ENCODE results near the gene CD300A.

Gene CD300A

DNA sequence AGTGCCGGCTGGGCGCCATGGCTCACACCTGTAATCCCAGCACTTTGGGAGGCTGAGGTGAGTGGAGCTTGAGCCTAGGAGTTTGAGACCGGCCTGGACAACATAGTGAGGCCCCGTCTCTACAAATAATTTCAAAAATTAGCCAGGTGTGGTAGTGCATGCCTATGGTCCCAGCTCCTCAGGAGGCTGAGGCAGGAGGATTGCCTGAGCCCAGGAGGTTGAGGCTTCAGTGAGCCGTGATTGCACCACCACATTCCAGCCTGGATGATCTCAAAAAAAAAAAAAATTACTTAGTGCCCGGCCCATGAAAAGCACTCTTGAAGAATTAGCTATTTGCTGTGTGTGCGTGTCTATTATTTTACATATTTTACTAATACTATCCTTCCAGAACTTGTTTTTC, 24.9 kb upstream of the CD300A start:
- no peak overlapping the region for H3K4me3 ChIP-seq (ENCODE audit: low read depth, low read length)
- DNase-seq (ENCODE audit: low read depth): no peak

DNA sequence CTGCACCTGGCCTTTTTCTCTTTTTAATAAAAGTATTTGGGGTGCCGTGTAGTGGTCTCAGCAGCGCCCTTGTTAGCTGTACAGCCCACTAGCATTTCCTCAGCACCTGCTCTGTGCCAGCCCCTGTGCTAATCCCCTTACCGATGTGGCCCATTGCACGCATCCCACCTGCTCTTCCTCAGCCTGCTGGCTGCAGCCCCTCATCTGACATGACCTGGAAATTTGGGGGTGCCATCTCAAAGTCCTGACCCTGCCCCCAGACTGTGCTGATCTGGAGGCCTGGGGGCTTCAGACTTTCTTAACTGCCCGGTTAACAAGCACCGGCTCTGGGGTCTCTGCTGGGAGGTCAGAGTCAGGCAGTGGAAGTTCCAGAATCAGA, 24.2 kb upstream of the CD300A start:
- TF ChIP-seq, protein P1, sequence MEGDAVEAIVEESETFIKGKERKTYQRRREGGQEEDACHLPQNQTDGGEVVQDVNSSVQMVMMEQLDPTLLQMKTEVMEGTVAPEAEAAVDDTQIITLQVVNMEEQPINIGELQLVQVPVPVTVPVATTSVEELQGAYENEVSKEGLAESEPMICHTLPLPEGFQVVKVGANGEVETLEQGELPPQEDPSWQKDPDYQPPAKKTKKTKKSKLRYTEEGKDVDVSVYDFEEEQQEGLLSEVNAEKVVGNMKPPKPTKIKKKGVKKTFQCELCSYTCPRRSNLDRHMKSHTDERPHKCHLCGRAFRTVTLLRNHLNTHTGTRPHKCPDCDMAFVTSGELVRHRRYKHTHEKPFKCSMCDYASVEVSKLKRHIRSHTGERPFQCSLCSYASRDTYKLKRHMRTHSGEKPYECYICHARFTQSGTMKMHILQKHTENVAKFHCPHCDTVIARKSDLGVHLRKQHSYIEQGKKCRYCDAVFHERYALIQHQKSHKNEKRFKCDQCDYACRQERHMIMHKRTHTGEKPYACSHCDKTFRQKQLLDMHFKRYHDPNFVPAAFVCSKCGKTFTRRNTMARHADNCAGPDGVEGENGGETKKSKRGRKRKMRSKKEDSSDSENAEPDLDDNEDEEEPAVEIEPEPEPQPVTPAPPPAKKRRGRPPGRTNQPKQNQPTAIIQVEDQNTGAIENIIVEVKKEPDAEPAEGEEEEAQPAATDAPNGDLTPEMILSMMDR (IDR thresholded peaks at IDR 0.05; ENCODE audit: insufficient read depth, low read depth, low read length, missing control alignments): no peak
- DNase-seq (ENCODE audit: low read depth): no peak
- H3K4me3 ChIP-seq (ENCODE audit: low read depth, low read length): no peak overlapping the region

More for the DNA sequence above, 24.9 kb upstream of the CD300A start:
- TF ChIP-seq, protein P1 (IDR thresholded peaks at IDR 0.05; ENCODE audit: insufficient read depth, low read depth, low read length, missing control alignments): no peak

DNA sequence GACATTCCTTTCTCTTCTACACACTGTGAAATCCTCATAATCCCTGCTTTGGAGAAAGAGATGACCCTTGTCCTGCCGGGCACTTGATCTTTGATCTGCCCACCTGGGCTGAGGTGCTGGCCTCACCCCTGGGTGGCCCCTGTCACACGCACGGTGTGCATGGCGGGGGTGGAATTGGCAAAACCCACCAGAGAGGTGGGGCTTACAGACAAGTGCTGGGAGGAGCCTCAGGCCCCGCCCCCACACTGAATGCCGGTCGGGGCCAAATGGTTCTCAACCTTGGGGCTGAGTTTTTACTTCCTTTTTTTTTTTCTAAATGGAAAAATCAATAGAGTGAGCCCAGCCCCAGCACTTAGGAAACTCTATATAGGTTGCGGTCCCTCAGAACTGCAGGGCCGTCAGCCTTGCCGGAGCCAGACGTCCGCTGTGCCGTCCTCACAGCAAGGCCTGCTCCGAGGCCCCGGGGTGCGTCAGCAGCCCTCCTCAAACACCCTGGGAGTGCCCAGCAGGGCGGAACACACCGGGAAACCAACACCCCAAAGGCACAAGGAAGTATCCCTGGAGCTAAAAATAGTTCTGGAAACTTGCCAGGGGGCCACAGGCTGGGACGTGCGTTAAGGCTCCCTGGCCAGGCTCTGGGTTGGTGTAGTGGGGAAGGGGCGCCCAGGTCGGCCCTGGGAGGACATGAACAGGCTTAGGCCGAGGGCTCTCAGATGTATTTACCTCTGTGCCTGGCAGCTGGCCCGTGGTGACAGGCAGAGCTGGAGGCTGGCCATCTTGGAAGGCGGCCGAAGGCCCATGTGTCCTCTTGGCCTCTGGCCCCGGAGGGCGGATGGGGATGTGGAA, 23.5 kb upstream of the CD300A start:
- H3K4me3 ChIP-seq (ENCODE audit: low read depth, low read length): peak overlapping the region; percentile 11; the same call in 1 of the 2 replicates
- TF ChIP-seq, protein P1 (IDR thresholded peaks at IDR 0.05; ENCODE audit: insufficient read depth, low read depth, low read length, missing control alignments): no peak

DNA sequence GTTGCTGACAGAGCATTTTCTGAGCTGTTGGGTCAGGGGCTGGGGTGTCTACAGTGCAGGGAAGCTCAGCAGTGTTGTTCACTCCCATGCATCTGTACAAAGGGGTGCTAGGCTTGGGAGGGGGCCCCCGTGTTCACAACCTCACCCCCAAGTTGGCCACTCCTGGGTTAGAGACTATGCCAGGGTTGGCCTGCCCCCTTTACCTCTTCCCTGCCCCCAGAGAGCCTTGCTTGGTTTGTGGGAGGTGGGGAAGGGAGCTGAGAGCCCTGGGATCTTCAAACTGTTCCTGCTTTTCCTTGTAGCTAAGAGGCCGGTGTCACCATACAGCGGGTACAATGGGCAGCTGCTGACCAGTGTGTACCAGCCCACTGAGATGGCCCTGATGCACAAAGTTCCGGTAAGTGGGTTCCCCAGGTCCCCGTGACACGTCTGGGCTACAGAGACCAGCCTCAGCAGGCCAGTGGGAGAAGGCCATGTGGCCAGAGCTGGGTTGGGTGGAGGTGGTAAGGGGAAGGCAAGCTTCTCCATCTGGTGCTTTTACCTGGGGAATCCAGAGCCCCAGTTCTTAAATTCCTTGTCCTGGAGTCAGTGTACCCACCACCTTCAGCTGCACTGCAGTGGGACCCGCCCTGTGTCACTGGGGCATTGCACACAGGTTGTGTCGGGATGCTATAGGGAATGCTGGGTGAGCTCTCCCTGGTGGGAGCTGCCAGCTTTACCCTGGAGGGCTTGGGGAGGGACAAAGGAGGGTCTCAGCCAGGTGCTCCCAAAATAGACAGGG, 22.7 kb upstream of the CD300A start:
- H3K4me3 ChIP-seq (ENCODE audit: low read depth, low read length): no peak overlapping the region
- TF ChIP-seq, protein P1 (IDR thresholded peaks at IDR 0.05; ENCODE audit: insufficient read depth, low read depth, low read length, missing control alignments): no peak
- no peak for DNase-seq (ENCODE audit: low read depth)

More for the DNA sequence above, 23.5 kb upstream of the CD300A start:
- peak; percentile 51 for DNase-seq (ENCODE audit: low read depth)

DNA sequence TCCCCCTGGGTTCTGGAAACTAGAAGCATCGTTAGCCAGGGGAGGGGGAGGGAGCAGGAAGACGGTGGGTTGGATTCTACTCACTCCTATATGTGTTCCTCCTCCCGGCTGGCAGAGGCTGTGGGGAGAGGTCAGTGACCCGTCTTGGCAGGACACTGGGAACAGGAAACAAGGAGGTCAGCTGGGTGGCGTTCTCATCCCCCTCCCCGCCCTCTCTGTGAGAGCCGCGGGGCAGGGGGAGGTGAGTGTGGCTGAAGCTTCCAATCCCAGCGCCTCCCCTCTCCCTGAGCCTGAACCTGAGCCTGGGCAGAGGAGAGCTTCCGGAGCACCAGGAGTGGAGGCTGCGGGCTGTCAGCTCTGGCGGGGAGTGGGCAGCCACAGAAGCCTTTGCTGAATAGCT, 22.0 kb upstream of the CD300A start:
- DNase-seq (ENCODE audit: low read depth): no peak
- TF ChIP-seq, protein P1 (IDR thresholded peaks at IDR 0.05; ENCODE audit: insufficient read depth, low read depth, low read length, missing control alignments): no peak
- no peak overlapping the region for H3K4me3 ChIP-seq (ENCODE audit: low read depth, low read length)

DNA sequence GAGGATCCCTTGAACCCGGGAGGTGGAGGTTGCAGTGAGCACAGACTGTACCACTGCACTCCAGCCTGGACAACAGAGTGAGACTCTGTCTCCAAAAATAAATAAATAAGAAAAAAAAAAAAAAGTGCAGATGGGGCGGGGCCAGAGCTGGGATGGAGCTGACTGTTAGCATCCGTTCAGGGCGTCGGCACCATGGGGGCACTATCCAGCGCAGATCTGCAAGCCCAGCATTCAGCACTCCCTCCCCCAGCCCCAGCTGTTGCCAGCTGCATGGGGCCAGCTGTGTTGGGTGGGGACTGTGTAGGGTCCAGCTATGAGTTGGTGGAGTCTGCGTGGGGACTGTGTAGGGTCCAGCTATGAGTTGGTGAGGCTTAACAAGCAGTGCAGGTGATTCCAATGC, 21.3 kb upstream of the CD300A start:
- DNase-seq (ENCODE audit: low read depth): no peak
- TF ChIP-seq, protein P1 (IDR thresholded peaks at IDR 0.05; ENCODE audit: insufficient read depth, low read depth, low read length, missing control alignments): no peak
- no peak overlapping the region for H3K4me3 ChIP-seq (ENCODE audit: low read depth, low read length)
